Measurements from ENCODE around the gene MACC1. TPM values are rescaled to one million over a fixed set of nuclear protein-coding genes. Genes with fewer than 3 reads are reported as not detected.
"Not testable (repeated sequence)": the region's sequence is repeated elsewhere in the genome, so short reads cannot be mapped to it uniquely, and the experiment has no call there.

The MACC1 gene
- total and polyA plus RNA-seq, 12 donors = under 0.01 to 0.82 (median 0.20) TPM; not detected in 4

- intact Hi-C loops (cut with DNase I) = no loop called here
- no peak overlapping the region for H3K4me3 ChIP-seq
- H3K27me3 ChIP-seq = no peaks in the 10 kb centered on the region
- no peaks in the 10 kb centered on the region for H3K36me3 ChIP-seq
- no peak overlapping the region for H3K27ac ChIP-seq
- ATAC-seq (no peak), DNase-seq (no peak)
- H3K9me3 ChIP-seq = peaks cover 0 to 12% (median 5%) of the 10 kb centered on the region in 11 donors
- WGBS, 2 donors = 89 to 90% methylated on average over 11 of the region's 11 CpGs
- H3K4me1 ChIP-seq = peaks cover 0 to 6% (median 0%) of the 10 kb centered on the region in 9 donors
- TF ChIP-seq, protein P1, sequence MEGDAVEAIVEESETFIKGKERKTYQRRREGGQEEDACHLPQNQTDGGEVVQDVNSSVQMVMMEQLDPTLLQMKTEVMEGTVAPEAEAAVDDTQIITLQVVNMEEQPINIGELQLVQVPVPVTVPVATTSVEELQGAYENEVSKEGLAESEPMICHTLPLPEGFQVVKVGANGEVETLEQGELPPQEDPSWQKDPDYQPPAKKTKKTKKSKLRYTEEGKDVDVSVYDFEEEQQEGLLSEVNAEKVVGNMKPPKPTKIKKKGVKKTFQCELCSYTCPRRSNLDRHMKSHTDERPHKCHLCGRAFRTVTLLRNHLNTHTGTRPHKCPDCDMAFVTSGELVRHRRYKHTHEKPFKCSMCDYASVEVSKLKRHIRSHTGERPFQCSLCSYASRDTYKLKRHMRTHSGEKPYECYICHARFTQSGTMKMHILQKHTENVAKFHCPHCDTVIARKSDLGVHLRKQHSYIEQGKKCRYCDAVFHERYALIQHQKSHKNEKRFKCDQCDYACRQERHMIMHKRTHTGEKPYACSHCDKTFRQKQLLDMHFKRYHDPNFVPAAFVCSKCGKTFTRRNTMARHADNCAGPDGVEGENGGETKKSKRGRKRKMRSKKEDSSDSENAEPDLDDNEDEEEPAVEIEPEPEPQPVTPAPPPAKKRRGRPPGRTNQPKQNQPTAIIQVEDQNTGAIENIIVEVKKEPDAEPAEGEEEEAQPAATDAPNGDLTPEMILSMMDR (IDR thresholded peaks at IDR 0.05) = no peak
Observed at GRCh38 chr7:20191391-20191869, 25.8 kb downstream of the MACC1 start.

GRCh38 chr7:20190560-20191390 is 26.4 kb downstream of the MACC1 start:
- no peak overlapping the region for H3K4me3 ChIP-seq
- WGBS, 2 donors = 20 to 28% methylated on average over 2 of the region's 2 CpGs
- peaks cover 0 to 12% (median 5%) of the 10 kb centered on the region in 11 donors for H3K9me3 ChIP-seq
- no peaks in the 10 kb centered on the region for H3K36me3 ChIP-seq
- H3K4me1 ChIP-seq = peaks cover 0 to 6% (median 0%) of the 10 kb centered on the region in 9 donors
- TF ChIP-seq, protein P1 (IDR thresholded peaks at IDR 0.05) = no peak
- no peak for DNase-seq
- H3K27me3 ChIP-seq = no peaks in the 10 kb centered on the region
- no peak overlapping the region for H3K27ac ChIP-seq
- intact Hi-C loops (cut with DNase I) = no loop called here
- no peak for ATAC-seq

- H3K4me1 ChIP-seq = peaks cover 0 to 6% (median 0%) of the 10 kb centered on the region in 9 donors
- DNase-seq = no peak
- H3K27ac ChIP-seq = no peak overlapping the region
- H3K4me3 ChIP-seq = no peak overlapping the region
- H3K27me3 ChIP-seq = no peaks in the 10 kb centered on the region
- ATAC-seq = no peak
- H3K36me3 ChIP-seq = no peaks in the 10 kb centered on the region
- peaks cover 0 to 12% (median 5%) of the 10 kb centered on the region in 11 donors for H3K9me3 ChIP-seq
- intact Hi-C loops (cut with DNase I) = no loop called here
- TF ChIP-seq, protein P1 (IDR thresholded peaks at IDR 0.05) = no peak
Observed at GRCh38 chr7:20189852-20190251, 27.3 kb downstream of the MACC1 start.

- Histone ChIP-seq H3K4me3 (no peak overlapping the region), H3K36me3 (no peaks in the 10 kb centered on the region), H3K27ac (no peak overlapping the region), H3K9me3 (peaks cover 0 to 12% (median 5%) of the 10 kb centered on the region in 11 donors), H3K4me1 (peaks cover 0 to 6% (median 0%) of the 10 kb centered on the region in 9 donors), H3K27me3 (no peaks in the 10 kb centered on the region)
- no peak for ATAC-seq
- intact Hi-C loops (cut with DNase I) = no loop called here
- 45 to 53% methylated on average over 1 of the region's 1 CpG for WGBS, 2 donors
- TF ChIP-seq, protein P1 (IDR thresholded peaks at IDR 0.05) = no peak
- DNase-seq = no peak
Observed at GRCh38 chr7:20188567-20188966, 28.6 kb downstream of the MACC1 start.

DNA sequence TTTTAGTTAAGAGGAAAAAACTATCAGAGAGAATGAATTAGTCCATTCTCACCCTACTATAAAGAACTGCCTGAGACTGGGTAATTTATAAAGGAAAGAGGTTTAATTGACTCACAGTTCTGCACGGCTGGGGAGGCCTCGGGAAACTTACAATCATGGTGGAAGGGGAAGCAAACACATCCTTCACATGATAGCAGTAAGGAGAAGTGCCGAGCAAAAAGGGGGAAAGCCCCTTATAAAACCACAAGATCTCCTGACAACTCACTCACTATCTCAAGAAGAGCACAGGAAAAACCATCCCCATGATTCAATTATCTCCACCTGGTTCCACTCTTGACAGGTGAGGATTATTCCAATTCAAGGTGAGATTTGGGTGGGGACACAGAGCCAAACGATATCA is 29.3 kb downstream of the MACC1 start:
- intact Hi-C loops (cut with DNase I); DNase-seq; H3K27me3 ChIP-seq; H3K4me1 ChIP-seq; ATAC-seq; H3K4me3 ChIP-seq; H3K27ac ChIP-seq; H3K36me3 ChIP-seq: not testable (repeated sequence)
- H3K9me3 ChIP-seq = peaks cover 0 to 12% (median 5%) of the 10 kb centered on the region in 11 donors
- 79 to 85% methylated on average over 4 of the region's 4 CpGs for whole genome bisulfite sequencing, 2 donors
